ENCODE data around the gene CRTC1.

Gene CRTC1

GRCh38 chr19:18698321-18699167, 15.1 kb downstream of the CRTC1 start:
- no peak for DNase-seq (ENCODE audit: extremely low spot score, insufficient read length, low read depth)
- FAIRE-seq = no peak

DNA sequence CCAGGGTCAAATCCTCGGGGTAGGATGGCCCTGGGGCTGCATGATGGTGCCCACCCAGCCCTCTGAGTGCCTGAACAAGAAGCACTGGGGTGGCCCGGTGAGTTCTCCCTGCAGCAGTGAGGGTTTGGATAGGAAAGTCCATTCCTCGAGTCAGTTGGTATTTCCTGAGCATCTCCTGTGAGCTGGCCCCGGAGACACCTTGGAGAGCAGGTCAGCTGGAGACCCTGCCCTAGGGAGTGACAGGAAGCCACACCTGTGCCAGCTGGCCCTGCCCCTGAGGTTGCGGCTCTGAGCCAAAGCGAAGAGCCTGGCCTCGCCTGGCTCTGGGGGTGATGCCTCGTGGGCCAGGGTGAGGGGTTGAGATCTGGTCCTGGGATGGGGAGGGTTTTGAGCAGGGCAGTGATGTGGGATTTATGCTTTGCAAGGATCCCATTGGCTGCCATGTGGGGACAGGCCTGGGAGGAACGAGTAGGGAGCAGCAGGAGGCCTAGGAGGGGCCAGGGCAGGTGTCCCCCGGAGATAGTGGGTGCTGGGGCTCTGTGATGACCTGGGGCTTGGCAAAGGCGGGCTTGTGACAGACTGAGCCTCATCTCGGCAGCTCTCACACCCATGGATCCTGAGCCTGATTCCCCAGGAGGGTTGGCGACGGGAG, 16.0 kb downstream of the CRTC1 start:
- DNase-seq (ENCODE audit: extremely low spot score, insufficient read length, low read depth) (no peak), FAIRE-seq (no peak)

GRCh38 chr19:18700501-18701249, 17.2 kb downstream of the CRTC1 start:
- peak; percentile 62 for DNase-seq (ENCODE audit: extremely low spot score, insufficient read length, low read depth)
- peak; percentile 77 for FAIRE-seq

- DNase-seq (ENCODE audit: extremely low spot score, insufficient read length, low read depth) = no peak
- no peak for FAIRE-seq
Observed at GRCh38 chr19:18701250-18701608, 17.7 kb downstream of the CRTC1 start.

DNA sequence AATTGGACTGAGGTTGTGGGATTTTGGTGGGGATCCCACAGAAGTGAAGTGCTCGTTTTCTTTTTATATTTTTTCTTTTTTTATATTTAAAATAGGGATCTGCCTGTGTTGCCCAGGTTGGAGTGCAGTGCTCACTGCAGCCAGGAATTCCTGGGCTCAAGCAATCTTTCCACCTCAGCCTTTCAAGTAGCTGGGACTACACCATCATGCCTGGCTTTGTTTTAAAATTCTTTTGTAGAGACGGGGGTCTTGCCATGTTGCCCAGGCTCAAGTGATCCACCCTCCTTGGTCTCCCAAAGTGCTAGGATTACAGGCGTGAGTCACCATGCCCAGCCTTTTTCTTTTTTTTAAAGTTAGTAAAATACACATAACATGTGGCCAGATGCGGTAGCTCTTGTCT, 20.6 kb downstream of the CRTC1 start:
- no peak for FAIRE-seq
- DNase-seq (ENCODE audit: extremely low spot score, insufficient read length, low read depth) = no peak

DNA sequence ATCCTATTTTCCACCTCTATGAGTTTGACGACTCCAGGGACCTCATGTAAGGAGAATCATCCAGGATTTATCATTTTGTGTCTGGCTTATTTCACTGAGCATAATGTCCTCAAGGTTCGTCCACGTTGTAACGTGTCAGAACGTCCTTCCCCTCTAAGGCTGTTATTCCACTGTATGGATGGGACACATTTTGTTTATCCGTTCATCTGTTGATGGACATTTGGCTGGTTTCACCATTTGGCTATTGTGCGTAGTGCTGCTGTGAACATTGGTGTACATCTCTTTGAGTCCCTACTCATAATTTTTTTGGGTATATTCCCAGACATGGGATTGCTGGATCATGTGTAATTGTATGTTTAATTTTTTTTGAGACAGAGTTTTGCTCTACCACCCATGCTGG, 21.5 kb downstream of the CRTC1 start:
- DNase-seq (ENCODE audit: extremely low spot score, insufficient read length, low read depth) = no peak
- no peak for FAIRE-seq

DNA sequence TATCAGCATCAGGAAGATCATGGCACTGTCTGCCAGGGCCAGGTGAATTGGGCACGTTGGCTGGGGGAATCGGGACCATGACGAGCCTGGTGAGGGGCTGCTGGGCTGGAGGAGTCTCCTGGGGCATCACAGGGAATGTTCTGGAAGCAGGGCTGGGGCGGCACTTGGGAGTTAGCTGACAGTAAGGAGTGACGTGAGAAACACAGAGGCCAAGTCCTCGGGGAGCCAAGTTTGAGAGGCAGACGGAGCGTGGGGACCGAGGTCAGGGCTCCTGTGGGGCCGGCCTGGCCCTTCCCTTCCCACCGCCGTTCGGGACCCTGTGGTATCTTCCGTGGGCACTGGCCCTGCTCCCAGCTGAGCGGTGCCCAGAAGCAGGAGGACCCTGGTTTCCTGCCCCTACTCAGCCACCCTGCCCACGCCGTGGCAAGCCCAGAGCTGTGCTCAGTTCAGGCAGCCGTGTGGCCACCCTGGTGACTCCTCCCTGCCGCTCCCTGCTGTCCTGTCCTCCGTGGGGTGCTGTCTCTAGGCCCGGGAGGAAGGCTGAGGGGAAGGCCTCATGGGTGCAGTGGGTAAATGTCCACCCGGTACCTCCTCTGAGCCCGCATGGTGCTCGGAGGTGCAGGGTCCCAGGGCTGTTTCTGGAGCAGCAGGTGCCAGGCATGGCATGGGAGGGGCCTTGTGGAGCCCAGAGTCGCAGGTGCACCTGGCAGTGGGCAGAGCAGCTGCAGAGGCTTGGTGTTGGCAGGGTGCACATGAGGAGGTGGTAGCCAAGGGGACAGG, 25.2 kb downstream of the CRTC1 start:
- FAIRE-seq (no peak), DNase-seq (ENCODE audit: extremely low spot score, insufficient read length, low read depth) (no peak)

DNA sequence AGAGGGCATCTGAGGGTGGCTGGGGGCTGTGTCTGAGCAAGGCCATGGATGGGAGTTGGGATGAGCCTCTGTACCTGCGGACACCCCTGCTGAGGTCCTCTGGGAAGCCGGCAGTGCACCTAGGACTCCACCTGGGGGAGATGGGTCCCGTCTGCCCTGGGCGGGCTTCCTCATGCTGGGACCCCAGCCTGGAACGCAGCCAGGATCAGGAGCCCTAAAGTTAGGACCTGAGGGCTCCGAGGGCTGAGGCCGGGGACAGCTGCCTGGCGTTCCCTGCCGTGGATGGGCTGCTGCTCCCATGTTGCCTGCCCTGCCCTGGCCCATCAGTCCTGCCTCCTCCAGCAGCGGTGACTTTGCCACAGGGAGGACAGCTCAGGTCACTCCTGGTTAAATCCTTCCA, 26.1 kb downstream of the CRTC1 start:
- DNase-seq (ENCODE audit: extremely low spot score, insufficient read length, low read depth) (no peak), FAIRE-seq (no peak)

DNA sequence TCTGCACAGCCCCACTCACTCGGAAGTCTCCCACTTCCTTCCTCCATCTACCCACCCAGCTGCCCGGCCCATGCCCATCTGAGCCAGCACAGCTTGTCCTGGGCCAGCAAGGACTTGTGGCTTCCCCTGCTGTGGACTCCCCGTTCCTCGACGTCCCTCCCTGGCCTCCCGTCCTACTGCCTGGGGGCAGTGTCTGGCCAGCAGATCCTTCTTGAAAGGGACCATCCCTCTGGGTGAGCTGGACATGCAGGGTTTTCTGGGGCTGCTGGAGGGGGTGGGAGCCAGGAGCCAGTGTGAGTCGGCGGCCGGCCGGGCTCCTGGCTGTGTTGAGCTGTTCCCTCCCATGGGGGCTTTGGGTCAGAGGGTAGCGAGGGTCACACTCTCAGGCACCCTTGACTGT, 26.7 kb downstream of the CRTC1 start:
- FAIRE-seq = no peak
- DNase-seq (ENCODE audit: extremely low spot score, insufficient read length, low read depth) = no peak

GRCh38 chr19:18710996-18711751, 27.7 kb downstream of the CRTC1 start:
- DNase-seq (ENCODE audit: extremely low spot score, insufficient read length, low read depth) (no peak), FAIRE-seq (no peak)

GRCh38 chr19:18711893-18712292, 28.4 kb downstream of the CRTC1 start:
- no peak for FAIRE-seq
- no peak for DNase-seq (ENCODE audit: extremely low spot score, insufficient read length, low read depth)

GRCh38 chr19:18712981-18713380, 29.5 kb downstream of the CRTC1 start:
- FAIRE-seq (no peak), DNase-seq (ENCODE audit: extremely low spot score, insufficient read length, low read depth) (no peak)

DNA sequence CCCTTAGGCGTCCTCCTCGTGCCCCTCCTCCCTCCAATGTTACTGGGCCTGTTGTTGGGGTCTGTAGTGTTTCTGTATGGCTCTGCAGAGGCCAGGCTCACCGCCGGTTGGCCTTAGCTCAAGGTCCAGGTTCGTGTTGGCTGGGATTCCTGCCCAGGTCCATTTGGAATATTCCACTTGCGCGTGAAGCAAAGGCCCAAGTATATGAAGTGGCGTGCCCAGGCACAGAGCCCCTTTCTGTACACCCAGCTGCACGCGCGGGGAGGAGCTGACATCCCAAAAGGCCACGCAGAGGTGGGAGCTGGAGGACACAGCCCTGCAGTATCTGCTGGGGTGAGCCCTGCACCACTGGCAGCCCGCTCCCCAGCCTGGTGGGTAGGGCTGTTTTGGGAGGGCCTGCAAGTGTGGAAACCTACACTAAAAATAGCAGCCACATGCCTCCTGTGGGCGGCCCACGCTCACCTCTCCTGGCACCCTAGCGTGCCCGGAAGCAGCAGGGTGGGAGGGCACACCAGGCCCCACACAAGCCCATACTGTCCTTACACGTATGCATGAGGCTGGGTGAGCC, 30.2 kb downstream of the CRTC1 start:
- FAIRE-seq (no peak), DNase-seq (ENCODE audit: extremely low spot score, insufficient read length, low read depth) (no peak)

- FAIRE-seq (no peak), DNase-seq (ENCODE audit: extremely low spot score, insufficient read length, low read depth) (no peak)
Observed at GRCh38 chr19:18715416-18715815, 31.9 kb downstream of the CRTC1 start.

DNA sequence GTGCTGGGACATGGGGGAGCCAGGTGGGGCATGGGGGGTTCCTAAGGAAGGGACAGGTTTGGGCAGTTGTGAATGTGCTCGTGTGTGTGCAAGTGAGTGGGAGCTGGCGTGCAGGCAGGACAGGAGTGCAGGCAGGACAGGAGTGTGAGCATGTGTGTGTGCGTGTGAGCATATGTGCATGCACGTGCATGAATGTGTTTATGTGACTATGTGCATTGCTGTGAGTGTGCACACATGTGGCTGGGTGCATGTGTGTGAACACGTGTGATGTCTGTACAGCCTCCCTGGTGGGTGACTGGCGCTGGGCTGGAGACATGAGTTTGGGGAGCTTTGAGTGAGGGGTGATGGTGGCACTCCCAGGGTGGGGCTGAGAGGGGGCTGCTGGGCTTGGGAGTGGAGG, 33.4 kb downstream of the CRTC1 start:
- FAIRE-seq = no peak
- no peak for DNase-seq (ENCODE audit: extremely low spot score, insufficient read length, low read depth)

GRCh38 chr19:18717601-18718000, 34.1 kb downstream of the CRTC1 start:
- DNase-seq (ENCODE audit: extremely low spot score, insufficient read length, low read depth) (no peak), FAIRE-seq (no peak)

DNA sequence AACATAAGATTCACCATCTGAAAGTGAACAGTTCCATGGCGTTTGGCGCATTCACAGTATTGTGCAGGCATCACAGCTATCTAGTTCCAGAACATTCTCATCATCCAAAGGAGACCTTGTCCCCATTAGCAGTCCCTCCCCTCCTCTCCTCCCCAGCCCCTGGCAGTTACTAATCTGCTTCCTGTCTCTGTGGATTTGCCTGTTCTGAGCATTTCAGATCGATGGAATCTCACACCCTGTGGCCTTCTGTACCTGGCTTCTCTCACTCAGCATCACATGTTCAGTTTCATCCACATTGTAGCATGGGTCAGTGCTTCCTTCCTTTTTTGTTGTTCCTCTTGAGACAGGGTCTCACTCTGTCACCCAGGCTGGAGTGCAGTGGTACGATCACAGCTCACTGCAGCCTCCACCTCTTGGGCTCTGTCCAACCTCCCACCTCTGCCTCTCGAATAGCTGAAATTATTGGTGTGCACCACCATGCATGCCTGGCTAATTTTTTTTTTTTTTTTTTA, 34.6 kb downstream of the CRTC1 start:
- DNase-seq (ENCODE audit: extremely low spot score, insufficient read length, low read depth) (no peak), FAIRE-seq (no peak)

DNA sequence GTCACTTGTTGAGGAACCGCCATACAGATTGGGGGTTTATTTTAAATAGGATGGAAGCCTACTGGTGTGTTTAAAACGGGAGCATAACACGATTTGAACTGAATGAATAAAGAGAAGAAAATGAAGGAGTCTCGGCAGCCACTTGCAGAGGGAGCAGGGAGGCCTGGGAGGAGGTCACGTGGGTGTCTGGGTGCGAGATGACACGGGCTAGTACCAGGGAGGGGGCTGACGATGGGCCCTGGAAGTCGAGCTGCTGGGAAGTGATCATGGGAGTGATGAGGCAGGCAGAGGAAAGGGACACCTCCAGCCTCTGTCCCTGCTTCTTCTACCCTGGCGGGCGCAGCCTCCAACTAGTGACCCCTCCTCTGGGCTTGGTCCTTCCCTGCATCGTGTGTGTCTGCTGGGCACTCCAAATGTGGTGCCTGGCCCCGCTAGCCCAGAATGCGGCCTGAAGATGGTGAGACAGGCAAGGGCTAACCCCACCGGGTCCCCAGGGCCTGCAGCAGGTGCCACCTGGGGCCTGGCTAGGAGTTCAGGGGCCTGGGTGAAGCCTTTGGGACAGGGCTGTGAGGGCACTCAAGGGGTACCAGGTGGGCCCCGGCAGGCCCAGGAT, 35.5 kb downstream of the CRTC1 start:
- no peak for FAIRE-seq

DNA sequence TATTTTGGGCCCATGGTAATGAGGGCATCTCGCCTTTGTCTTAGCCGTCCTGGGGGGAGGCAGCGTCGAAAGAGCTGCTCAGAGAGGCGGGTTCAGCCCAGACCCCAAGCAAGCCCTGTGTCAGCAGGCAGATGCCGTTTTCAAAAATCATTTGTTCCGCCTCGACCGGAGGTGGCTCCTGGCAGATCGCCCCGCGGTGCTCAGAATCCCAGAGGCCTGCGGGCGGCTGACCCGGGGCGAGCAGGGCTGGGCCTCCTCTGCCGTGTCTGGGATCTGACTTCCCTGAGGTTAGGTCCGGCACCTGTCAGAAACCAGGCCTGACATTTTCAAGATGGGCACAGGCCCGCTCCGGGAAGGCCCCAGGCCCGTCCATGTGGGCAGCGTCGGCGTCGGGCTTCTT, 36.1 kb downstream of the CRTC1 start:
- no peak for FAIRE-seq
- DNase-seq (ENCODE audit: extremely low spot score, insufficient read length, low read depth) = no peak

More for the DNA sequence above, 35.5 kb downstream of the CRTC1 start:
- no peak for DNase-seq (ENCODE audit: extremely low spot score, insufficient read length, low read depth)

All from GM18507 (cell line).